Measurements from ENCODE around the gene MFSD6L.

GRCh38 chr17:8828517-8828875 lies 29.3 kb upstream of the MFSD6L start:
- no peak for TF ChIP-seq CTCF (IDR thresholded peaks at IDR 0.05)
- no peak for TF ChIP-seq POLR2A (IDR thresholded peaks at IDR 0.05)
